Heart right ventricle (tissue), 16 donors: ENCODE measurements around the gene BPTF. TPM values are rescaled to one million over a fixed set of nuclear protein-coding genes. Genes with fewer than 3 reads are reported as not detected.

Experiments
- ATAC-seq, 8 donors: fragments of 200-7000 bp; cut with Tn5 transposase; one replicate each; pipeline ENCODE4 v1.9.1; 2020; ENCODE audit warnings: mild to moderate bottlenecking in 8 of 8, moderate library complexity in 8 of 8, moderate number of reproducible peaks in 1 of 8
- DNase-seq, 2 donors: peaks; one replicate each; pipeline ENCODE4 v3.0.0-alpha.2; 2020
- H3K27ac ChIP-seq, 10 donors: fragments of 200-600 bp; sonication (generic) in 2 of 10; one replicate each; pipeline versions ENCODE4 v1.5.0 to v1.8.0; 2020 to 2022; ENCODE audit warnings: mild to moderate bottlenecking in 3 of 10
- H3K27me3 ChIP-seq, 7 donors: fragments of 200-600 bp; one replicate each; pipeline ENCODE4 v1.8.0; 2021 to 2022; ENCODE audit warnings: mild to moderate bottlenecking in 2 of 7
- H3K36me3 ChIP-seq, 9 donors: fragments of 200-600 bp; sonication (generic) in 1 of 9; one replicate each; pipeline versions ENCODE4 v1.5.0 to v1.8.0; 2020 to 2022; ENCODE audit warnings: mild to moderate bottlenecking in 2 of 9
- H3K4me1 ChIP-seq, 9 donors: fragments of 200-600 bp; sonication (generic) in 1 of 9; one replicate each; pipeline versions ENCODE4 v1.5.0 to v1.8.0; 2020 to 2022; ENCODE audit warnings: mild to moderate bottlenecking in 4 of 9
- H3K4me3 ChIP-seq, 10 donors: fragments of 200-600 bp; sonication (generic) in 2 of 10; one replicate each; pipeline versions ENCODE4 v1.5.0 to v1.8.0; 2020 to 2022; ENCODE audit warnings: mild to moderate bottlenecking in 7 of 10, moderate library complexity in 2 of 10
- H3K9me3 ChIP-seq, 11 donors: fragments of 200-600 bp in 10 of 11; sonication (generic) in 2 of 11; one replicate each; pipeline versions ENCODE4 v1.5.0 to v1.8.0; 2013 to 2022; ENCODE audit warnings: mild to moderate bottlenecking in 2 of 11, control low read depth in 1 of 11, moderate library complexity in 1 of 11
- CTCF ChIP-seq, 9 donors: fragments of 200-600 bp; sonication (generic) in 2 of 9; IDR thresholded peaks; one replicate each; pipeline versions ENCODE4 v1.5.0 to v1.8.0; 2021 to 2022; ENCODE audit warnings: antibody characterized with exemption in 9 of 9, mild to moderate bottlenecking in 5 of 9, moderate library complexity in 1 of 9
- WGBS, 2 donors: extraction: QIAGEN DNeasy Blood & Tissue Kit; methylation state at CpG; one replicate each; pipeline ENCODE4 v1.1.7; 2013; ENCODE audit warnings: inconsistent platforms in 1 of 2; 5-methylcytosine and 5-hydroxymethylcytosine counted together
- intact Hi-C, 10 donors: fragments of 100-400 bp; cut with DNase I; formaldehyde crosslinking; loops; one replicate each; pipeline versions ENCODE4 v1.11.1 to v1.14.2; 2022
- polyA plus RNA-seq, 2 donors: library from polyadenylated mRNA; stranded (reverse); fragments of 200-250 nt; gene quantifications; one replicate each; pipeline ENCODE4 v1.2.3, GENCODE V29; 2013
- total RNA-seq, 10 donors: library from RNA; stranded (reverse); fragmentation: NEBNext Ultra II Directional in 3 of 10; extraction: Animal tissue kit (Norgen Biotek cat#: 25700) in 3 of 10; gene quantifications; one replicate each; pipeline versions ENCODE4 v1.2.1 to v1.2.4, GENCODE V29; 2021 to 2023
- donor health status: Arrhythmogenic right ventricular cardiomyopathy.
- donor health status: ischemic (EF 13 %, LVEDD 7.1; RV severe dilation, severe dysfunction).
- donor health status: healthy with polysubstance abuse.
- donor health status: DM: no; HTN: yes; CAD: no.
- donor health status: DM: no; HTN: no; CAD: no.
- donor health status: ischemic (EF 25% LVEDD 6.9; RV normal size, moderate dysfunction).
- donor health status: ischemic (EF 25% LVEDD 5.7; RV mildly dilated, moderate dysfunction).
- donor health status: healthy.
- donor health status: DM: yes; HTN: yes; CAD: no.
- donor health status: Ischemic cardiomyopathy.
- donor health status: ischemic (EF 35%, LVEDD 5.7; RV mildly dilated, moderate dysfunction).
- donor health status: nonischemic (EF 11% LVEDD 7.7; RV severe dilation, severe dysfunction).
- donor health status: DM: yes; HTN: yes; CAD: no.
- donor health status: PGD.
- donor health status: ischemic (EF 29% LVEDD 5.4; RV normal size, mild dysfunction).
- donor health status: nonischemic (EF 23%, LVEDD 6.1; RV moderate dilation, normal function).

Gene BPTF
- total and polyA plus RNA-seq, 12 donors = 9.2 to 102 (median 76.9) TPM

DNA sequence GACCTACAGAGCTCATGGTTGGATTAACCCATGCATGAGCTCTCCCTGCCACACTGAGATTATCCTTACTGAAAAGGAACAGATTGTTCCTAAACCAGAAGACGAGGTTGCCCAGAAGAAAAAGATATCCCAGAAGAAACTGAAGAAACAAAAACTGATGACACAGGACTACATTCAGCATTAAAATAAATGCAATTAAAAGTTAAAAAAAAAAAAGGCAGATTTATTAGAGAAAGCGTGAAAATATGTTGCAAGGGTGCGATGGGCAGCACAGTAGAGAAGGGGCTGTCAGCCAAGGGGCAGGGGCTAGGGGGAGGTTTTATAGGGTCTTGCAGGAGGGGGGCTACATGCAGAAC, 40.2 kb upstream of the BPTF start:
- peaks cover 0 to 3% (median 0%) of the 10 kb centered on the region in 9 donors for H3K4me1 ChIP-seq
- WGBS, 2 donors = 95% methylated on average over 3 of the region's 3 CpGs
- H3K27ac ChIP-seq = no peak overlapping the region
- intact Hi-C loops = no loop called here
- no peak for ATAC-seq
- no peak overlapping the region for H3K4me3 ChIP-seq
- no peaks in the 10 kb centered on the region for H3K36me3 ChIP-seq
- H3K27me3 ChIP-seq = no peaks in the 10 kb centered on the region
- no peak for TF ChIP-seq CTCF (IDR thresholded peaks at IDR 0.05)
- no peak for DNase-seq
- no peaks in the 10 kb centered on the region for H3K9me3 ChIP-seq

DNA sequence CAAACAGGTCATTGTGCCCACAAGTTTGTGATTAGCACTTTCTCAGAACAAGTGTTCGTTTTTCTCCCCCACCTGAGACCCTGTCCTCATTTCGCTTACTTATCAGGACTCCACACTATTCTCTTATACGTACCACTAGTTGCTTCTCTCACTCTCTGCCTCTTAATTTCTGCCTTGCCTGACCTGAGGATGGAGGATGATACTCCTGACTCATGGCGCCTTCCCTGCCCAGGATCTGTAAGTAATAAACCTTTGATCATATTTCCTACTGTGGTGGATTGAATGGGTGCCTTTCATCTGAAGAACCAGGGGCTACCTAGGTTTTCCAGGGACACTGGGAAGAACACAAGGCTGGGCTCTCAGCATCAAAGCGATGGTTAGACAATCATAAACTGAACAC, 39.8 kb upstream of the BPTF start:
- no peak overlapping the region for H3K4me3 ChIP-seq
- 92% methylated on average over 5 of the region's 5 CpGs for WGBS, 2 donors
- TF ChIP-seq CTCF (IDR thresholded peaks at IDR 0.05) = no peak
- DNase-seq = no peak
- intact Hi-C loops = no loop called here
- no peaks in the 10 kb centered on the region for H3K36me3 ChIP-seq
- no peaks in the 10 kb centered on the region for H3K27me3 ChIP-seq
- no peaks in the 10 kb centered on the region for H3K9me3 ChIP-seq
- H3K27ac ChIP-seq = no peak overlapping the region
- H3K4me1 ChIP-seq = peaks cover 0 to 3% (median 0%) of the 10 kb centered on the region in 9 donors
- ATAC-seq = no peak

DNA sequence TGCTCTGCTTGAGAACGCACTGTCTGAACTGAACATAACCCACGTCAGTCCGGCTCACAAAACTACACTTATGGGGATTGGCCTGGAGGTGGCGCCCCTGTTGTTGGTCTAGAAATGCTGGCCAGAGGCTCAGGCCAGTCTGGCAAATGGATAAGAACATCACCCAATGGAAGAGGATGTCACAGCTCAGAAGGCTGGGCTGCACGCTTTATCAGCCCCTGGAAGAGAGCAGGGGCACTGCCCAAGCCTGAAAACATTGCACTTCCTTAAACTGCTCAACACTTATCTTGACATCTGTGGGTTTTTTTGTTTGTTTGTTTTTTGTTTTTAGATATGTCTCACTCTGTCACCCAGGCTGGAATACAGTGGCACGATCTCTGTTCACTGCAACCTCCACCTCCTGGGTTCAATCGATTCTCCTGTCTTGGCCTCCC, 24.8 kb upstream of the BPTF start:
- H3K4me1 ChIP-seq = peaks cover 0 to 11% (median 0%) of the 10 kb centered on the region in 9 donors
- 37 to 38% methylated on average over 7 of the region's 7 CpGs for WGBS, 2 donors
- H3K9me3 ChIP-seq = no peaks in the 10 kb centered on the region
- H3K27ac ChIP-seq = no peak overlapping the region
- H3K4me3 ChIP-seq = no peak overlapping the region
- peak; percentile 32 to 77 (median 65) for TF ChIP-seq CTCF (IDR thresholded peaks at IDR 0.05)
- intact Hi-C loops = loop anchor here in 2 of 10 donors (1.0 to 10.0 kb wide), 2 partner anchors 25 to 114 kb away; partner anchors contain the start of gene BPTF (in 1 of the 2)
- DNase-seq (peak; percentile 69 to 77), ATAC-seq (peak; percentile 75 to 94 (median 88))
- no peaks in the 10 kb centered on the region for H3K36me3 ChIP-seq
- H3K27me3 ChIP-seq = no peaks in the 10 kb centered on the region

- intact Hi-C loops = loop anchor here in 1 of 10 donors (10.0 kb wide), 1 partner anchor 113 kb away; no protein-coding TSS in a partner anchor
- Histone ChIP-seq H3K4me1 (peaks cover 0 to 6% (median 0%) of the 10 kb centered on the region in 9 donors), H3K36me3 (no peaks in the 10 kb centered on the region), H3K9me3 (no peaks in the 10 kb centered on the region), H3K27ac (no peak overlapping the region), H3K4me3 (no peak overlapping the region), H3K27me3 (no peaks in the 10 kb centered on the region)
- TF ChIP-seq CTCF (IDR thresholded peaks at IDR 0.05) = no peak
- WGBS, 2 donors = 94 to 96% methylated on average over 11 of the region's 11 CpGs
- ATAC-seq = no peak
- DNase-seq = no peak
Measured at GRCh38 chr17:67801626-67802175, 23.6 kb upstream of the BPTF start.
